GM18858 (cell line): ENCODE results near the gene DGKG.

Experiments used
- ATAC-seq: cut with Tn5 transposase; IDR thresholded peaks from one replicate; pipeline ENCODE4 v1.9.1; 2021; ENCODE audit not compliant: unreplicated experiment

DGKG gene

GRCh38 chr3:186247821-186248814, 113.9 kb downstream of the DGKG start:
- no peak for ATAC-seq

GRCh38 chr3:186246941-186247340, 115.1 kb downstream of the DGKG start:
- ATAC-seq = no peak

- ATAC-seq = no peak
Measured at GRCh38 chr3:186244016-186244415, 118.0 kb downstream of the DGKG start.

- ATAC-seq = peak; percentile 45
Measured at GRCh38 chr3:186241910-186242821, 119.9 kb downstream of the DGKG start.

GRCh38 chr3:186239321-186239720, 122.7 kb downstream of the DGKG start:
- ATAC-seq = no peak

- ATAC-seq = no peak
Measured at GRCh38 chr3:186237915-186238314, 124.1 kb downstream of the DGKG start.

- no peak for ATAC-seq
Measured at GRCh38 chr3:186236357-186237020, 125.5 kb downstream of the DGKG start.

GRCh38 chr3:186235554-186235953, 126.5 kb downstream of the DGKG start:
- ATAC-seq = peak; percentile 81

GRCh38 chr3:186234152-186234551, 127.9 kb downstream of the DGKG start:
- ATAC-seq = no peak

GRCh38 chr3:186226482-186226881, 135.6 kb downstream of the DGKG start:
- no peak for ATAC-seq

- ATAC-seq = peak; percentile 72
Measured at GRCh38 chr3:186225603-186226002, 136.4 kb downstream of the DGKG start.

GRCh38 chr3:186224041-186224610, 137.9 kb downstream of the DGKG start:
- no peak for ATAC-seq

- no peak for ATAC-seq
Measured at GRCh38 chr3:186223476-186223875, 138.6 kb downstream of the DGKG start.

GRCh38 chr3:186221760-186222378, 140.2 kb downstream of the DGKG start:
- ATAC-seq = no peak

- no peak for ATAC-seq
Measured at GRCh38 chr3:186220911-186221645, 141.0 kb downstream of the DGKG start.

GRCh38 chr3:186220365-186220764, 141.7 kb downstream of the DGKG start:
- ATAC-seq = no peak

GRCh38 chr3:186219211-186219638, 142.8 kb downstream of the DGKG start:
- no peak for ATAC-seq

- ATAC-seq = no peak
Measured at GRCh38 chr3:186218421-186218820, 143.6 kb downstream of the DGKG start.

- peak; percentile 93 for ATAC-seq
Measured at GRCh38 chr3:186217820-186218164, 144.2 kb downstream of the DGKG start.
